Measurements from ENCODE around the gene CCDC27. TPM values are rescaled to one million over a fixed set of nuclear protein-coding genes. Genes with fewer than 3 reads are reported as not detected.

CCDC27 gene
- total RNA-seq, 1 experiment from 2014 or later = not detected

GRCh38 chr1:3774276-3774945 is 22.2 kb downstream of the CCDC27 start (continued):
- TF ChIP-seq MAX (IDR thresholded peaks at IDR 0.05) (no peak), SRF (IDR thresholded peaks at IDR 0.05; ENCODE audit: low read depth) (no peak), ATF3 (IDR thresholded peaks at IDR 0.05) (no peak), POLR2AphosphoS5 (IDR thresholded peaks at IDR 0.05; ENCODE audit: low read depth, low read length) (no peak), EZH2 (IDR thresholded peaks at IDR 0.05) (no peak), POLR2A (IDR thresholded peaks at IDR 0.05; ENCODE audit: borderline replicate concordance, extremely low read depth, insufficient read depth, insufficient read length) (no peak), ZFX (IDR thresholded peaks at IDR 0.05) (no peak), EGR1 (IDR thresholded peaks at IDR 0.05; ENCODE audit: low read depth) (no peak), CEBPB (IDR thresholded peaks at IDR 0.05; ENCODE audit: low read depth) (no peak), RAD21 (IDR thresholded peaks at IDR 0.05; ENCODE audit: low read depth) (no peak), YY1 (IDR thresholded peaks at IDR 0.05; ENCODE audit: extremely low read depth, insufficient replicate concordance, low read depth, low read length) (no peak)

GRCh38 chr1:3774946-3775489 is 22.8 kb downstream of the CCDC27 start:
- Histone ChIP-seq H3K9ac (ENCODE audit: low read length) (no peak overlapping the region), H3K27me3 (ENCODE audit: insufficient read depth, low read length) (no peaks in the 10 kb centered on the region), H3K4me3 (replicated peaks in 1 of 2; ENCODE audit: low read depth in 1 of 2, low read length in 2 of 2) (no peak overlapping the region), H3K4me1 (ENCODE audit: control insufficient read depth in 1 of 2, insufficient read depth in 2 of 2, low read length in 2 of 2) (peaks cover 31 to 44% of the 10 kb centered on the region in 2 experiments), H3K9me2 (ENCODE audit: insufficient read depth) (no peaks in the 10 kb centered on the region), H3K79me2 (ENCODE audit: insufficient read depth, low read length) (no peaks in the 10 kb centered on the region), H3K4me2 (ENCODE audit: low read length) (0 out of 2 replicates have a peak overlapping the region, but pooled peaks have one; percentile 51), H4K20me1 (ENCODE audit: insufficient read depth) (no peaks in the 10 kb centered on the region), H3K36me3 (ENCODE audit: control insufficient read depth in 1 of 2, insufficient read depth in 2 of 2, low read length in 2 of 2) (peaks cover under 1 to 7% of the 10 kb centered on the region in 2 experiments; a peak in 1 of 4 replicates), H2AFZ (ENCODE audit: low read depth, low read length, poor library complexity, severe bottlenecking) (no peak overlapping the region), H3K9me3 (ENCODE audit: control insufficient read depth in 1 of 2, insufficient read depth in 1 of 2, low read depth in 1 of 2, low read length in 2 of 2) (no peaks in the 10 kb centered on the region), H3K27ac (ENCODE audit: low read depth, low read length) (peak overlapping the region; percentile 30; the same call in 1 of the 2 replicates)
- ATAC-seq (no peak), DNase-seq (ENCODE audit: low read depth, low spot score) (no peak)
- CTCF ChIA-PET = interaction anchor here (1.5 to 2.3 kb wide), 4 partner anchors 10 to 322 kb away, joined by 3 to 10 read pairs (median 6); partner anchors contain the start of gene LRRC47
- no TSS peak for BruUV-seq (replicated peaks)
- no peak for TF ChIP-seq CEBPB (IDR thresholded peaks at IDR 0.05; ENCODE audit: low read depth)
- TF ChIP-seq ELF1 (IDR thresholded peaks at IDR 0.05; ENCODE audit: borderline replicate concordance, low read depth) = no peak
- no peak for TF ChIP-seq YY1 (IDR thresholded peaks at IDR 0.05; ENCODE audit: extremely low read depth, insufficient replicate concordance, low read depth, low read length)
- no peak for TF ChIP-seq EGR1 (IDR thresholded peaks at IDR 0.05; ENCODE audit: low read depth)
- TF ChIP-seq TCF7L2 (IDR thresholded peaks at IDR 0.05; ENCODE audit: borderline replicate concordance, extremely low read depth, insufficient read depth, insufficient read length) = no peak
- POLR2A ChIA-PET = no interaction called here
- RAD21 ChIA-PET (ENCODE audit: low non-redundant PET in 1 of 2, low total read pairs in 2 of 2, uncharacterized antibody in 2 of 2, unreplicated experiment in 2 of 2) = no interaction called here
- intact Hi-C loops (cut with micrococcal nuclease) = no loop called here

Data from HCT116 (cell line).